Measurements from ENCODE around the gene CFAP46. TPM values are rescaled to one million over a fixed set of nuclear protein-coding genes. Genes with fewer than 3 reads are reported as not detected.

The CFAP46 gene
- under 0.01 TPM for total RNA-seq

DNA sequence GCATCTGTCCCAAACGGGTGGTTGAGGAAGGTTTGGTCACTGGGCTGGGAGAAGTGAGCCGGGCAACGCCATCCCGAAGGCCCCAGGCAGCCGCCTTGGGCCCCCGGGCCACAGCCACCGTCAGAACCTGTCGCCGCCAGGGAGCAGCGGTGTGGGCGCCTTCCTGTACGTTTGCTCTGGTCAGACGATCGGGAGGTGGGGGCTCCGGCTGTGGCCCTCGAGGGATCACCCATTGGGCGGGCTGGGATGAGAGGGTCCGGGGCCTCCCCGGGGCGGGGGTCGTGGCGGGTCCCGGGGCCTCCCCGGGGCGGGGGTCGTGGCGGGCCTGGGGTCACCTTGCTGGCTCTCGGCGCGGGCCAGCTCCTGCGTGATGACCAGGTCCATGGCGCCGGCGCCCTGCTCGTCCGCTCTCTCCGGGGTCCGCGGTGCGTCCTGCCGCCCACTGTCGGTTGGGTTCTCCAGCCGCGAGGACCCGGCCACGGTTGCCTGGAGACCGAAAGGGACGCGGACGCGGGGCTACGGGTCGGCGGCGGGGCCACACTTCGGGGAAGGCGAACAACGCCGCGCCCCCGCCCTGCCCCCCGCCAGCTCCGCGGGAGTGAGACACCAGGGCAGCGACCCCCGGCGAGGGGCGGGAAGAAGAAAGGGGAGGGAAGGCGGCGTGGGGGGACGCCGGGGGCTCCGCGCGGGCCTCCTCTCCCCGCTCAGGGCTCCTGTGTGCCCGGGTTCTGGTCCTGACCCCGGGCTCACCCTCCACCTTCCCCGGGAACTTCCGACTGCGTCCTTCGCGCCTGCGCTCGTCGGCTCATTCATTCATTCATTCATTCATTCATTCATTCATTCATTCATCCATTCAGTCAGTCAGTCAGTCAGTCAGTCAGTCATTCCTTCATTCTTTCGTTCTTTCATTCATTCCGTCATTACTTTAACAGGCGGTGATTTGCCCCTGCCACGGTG is at the start of gene CFAP46:
TSS of gene CFAP46 (minus strand) at position 470 of the 957 bp plus-strand sequence. CDS start at position 384, 86 bp downstream.
- peak in 2 of 3 donors; percentile 38 to 51 for DNase-seq (ENCODE audit: low read depth in 2 of 3, low spot score in 2 of 3)

- no peak for DNase-seq (ENCODE audit: low read depth in 2 of 3, low spot score in 2 of 3)
Observed at GRCh38 chr10:132991706-132992432, 49.5 kb upstream of the CFAP46 start.

DNA sequence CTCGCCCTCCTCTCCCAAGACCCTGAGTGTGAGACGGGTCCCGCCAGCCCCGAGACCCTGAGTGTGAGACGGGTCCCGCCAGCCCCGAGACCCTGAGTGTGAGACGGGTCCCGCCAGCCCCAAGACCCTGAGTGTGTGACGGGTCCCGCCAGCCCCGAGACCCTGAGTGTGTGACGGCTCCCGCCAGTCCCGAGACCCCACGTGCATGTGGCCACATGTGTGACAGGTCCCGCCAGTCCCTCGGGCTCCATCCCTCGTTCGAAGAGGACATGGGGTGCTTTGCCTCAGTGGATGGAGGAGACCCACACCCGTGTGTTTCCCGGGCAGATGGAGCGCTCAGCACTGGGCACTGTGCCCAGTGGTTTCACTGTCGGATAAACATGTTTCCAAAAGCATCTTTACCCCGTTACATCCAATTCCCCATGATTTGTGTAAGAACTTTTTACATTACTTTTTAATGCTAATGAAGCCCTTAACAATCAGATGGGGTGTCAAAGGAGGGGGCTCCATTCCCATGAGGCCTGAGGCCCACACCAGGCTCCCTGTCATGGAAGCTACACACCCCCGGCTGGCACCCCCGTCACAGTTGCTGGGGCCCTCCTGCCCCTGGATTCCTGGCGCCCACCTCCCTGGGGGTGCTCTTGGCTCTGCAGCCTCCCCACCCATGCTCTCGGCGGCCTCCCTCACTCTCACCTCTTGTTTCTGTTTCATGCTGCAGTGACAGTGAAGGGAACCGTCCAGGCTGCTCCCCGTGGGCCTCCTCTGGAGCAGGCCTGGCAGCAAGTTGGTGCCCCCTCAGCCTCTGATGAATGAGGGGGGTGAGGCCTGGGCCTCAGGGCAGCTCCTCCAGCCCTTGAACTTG is 48.5 kb upstream of the CFAP46 start:
- no peak for DNase-seq (ENCODE audit: low read depth in 2 of 3, low spot score in 2 of 3)

- DNase-seq (ENCODE audit: low read depth in 2 of 3, low spot score in 2 of 3) = no peak
Observed at GRCh38 chr10:132989476-132990415, 47.4 kb upstream of the CFAP46 start.

DNA sequence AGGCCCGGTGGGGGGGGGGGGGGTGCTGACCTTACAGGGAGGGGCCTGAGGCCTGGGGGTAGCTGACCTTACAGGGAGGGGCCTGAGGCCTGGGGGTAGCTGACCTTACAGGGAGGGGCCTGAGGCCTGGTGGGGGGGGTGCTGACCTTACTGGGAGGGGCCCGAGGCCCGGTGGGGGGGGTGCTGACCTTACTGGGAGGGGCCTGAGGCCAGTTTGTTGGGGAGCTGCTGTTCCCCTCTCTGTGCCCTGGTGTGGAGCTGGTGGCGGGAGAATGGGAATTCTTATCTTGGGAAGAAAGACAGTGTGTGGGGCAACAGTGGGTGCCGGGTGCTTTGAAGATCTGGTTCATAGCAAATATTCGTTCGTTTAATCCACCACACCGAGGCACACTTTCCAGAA is 46.6 kb upstream of the CFAP46 start:
- no peak for DNase-seq (ENCODE audit: low read depth in 2 of 3, low spot score in 2 of 3)

- DNase-seq (ENCODE audit: low read depth in 2 of 3, low spot score in 2 of 3) = peak in 2 of 3 donors; percentile 53 to 74
Observed at GRCh38 chr10:132987671-132988571, 45.6 kb upstream of the CFAP46 start.

DNA sequence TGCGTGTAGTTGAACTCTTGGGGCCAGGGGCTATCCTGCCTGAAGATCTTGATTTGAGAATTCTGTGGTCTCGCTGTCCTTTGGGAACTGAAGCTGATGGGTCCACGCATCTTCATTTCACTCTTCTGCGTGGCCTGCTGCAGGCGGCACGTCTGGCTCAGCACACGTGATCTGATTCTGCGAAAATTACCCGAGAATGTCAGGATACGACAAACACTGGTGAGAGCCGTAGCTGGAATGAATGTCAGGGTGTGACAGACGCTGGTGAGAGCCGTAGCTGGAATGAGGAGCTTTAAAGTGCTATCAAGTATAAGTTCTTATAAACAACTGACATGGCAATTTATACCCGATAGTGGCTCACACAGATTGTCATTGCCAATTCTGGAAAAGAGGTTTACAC is 44.6 kb upstream of the CFAP46 start:
- no peak for DNase-seq (ENCODE audit: low read depth in 2 of 3, low spot score in 2 of 3)

DNA sequence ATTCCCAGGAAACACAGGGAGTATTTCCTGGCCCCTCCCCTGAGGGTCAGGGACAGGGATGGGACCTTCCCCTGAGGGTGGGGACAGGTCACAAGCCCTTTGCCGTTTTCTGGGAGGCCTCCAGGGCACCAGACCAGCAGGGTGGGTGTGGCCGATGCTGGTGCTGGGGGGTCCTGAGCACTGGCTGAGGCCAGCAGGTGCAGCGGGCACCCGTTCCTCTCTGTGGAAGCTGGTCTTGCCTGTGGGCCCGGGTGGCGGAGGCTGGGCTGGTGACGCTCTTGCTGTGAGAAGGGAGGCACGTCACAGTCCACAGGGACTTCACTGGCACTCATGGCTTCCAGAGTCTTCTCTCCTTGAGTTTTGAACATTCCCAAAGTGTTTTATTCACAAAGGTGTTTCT is 44.2 kb upstream of the CFAP46 start:
- no peak for DNase-seq (ENCODE audit: low read depth in 2 of 3, low spot score in 2 of 3)

DNA sequence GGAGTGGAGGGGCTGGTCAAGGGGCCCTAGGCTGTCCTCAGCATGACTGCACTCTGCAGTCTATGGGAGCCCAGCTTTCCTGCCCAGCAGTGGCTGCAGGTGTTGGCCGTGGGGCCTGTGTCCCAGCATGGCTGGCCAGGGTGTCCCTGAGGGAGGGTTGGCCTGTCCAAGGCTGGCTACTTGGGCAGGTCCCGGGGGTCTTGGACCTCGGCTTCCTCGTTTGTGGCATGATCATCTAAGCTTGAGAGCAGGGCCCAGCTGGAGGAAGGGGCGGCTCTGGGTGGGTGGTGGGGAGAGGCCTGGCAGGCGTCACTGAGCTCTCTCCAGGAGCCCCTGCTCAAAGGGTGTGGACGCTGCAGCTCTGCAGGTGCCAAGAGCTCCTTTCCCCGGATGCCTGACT is 43.7 kb upstream of the CFAP46 start:
- no peak for DNase-seq (ENCODE audit: low read depth in 2 of 3, low spot score in 2 of 3)

- DNase-seq (ENCODE audit: low read depth in 2 of 3, low spot score in 2 of 3) = no peak
Observed at GRCh38 chr10:132985546-132985900, 43.2 kb upstream of the CFAP46 start.

GRCh38 chr10:132984801-132985545 is 42.6 kb upstream of the CFAP46 start:
- no peak for DNase-seq (ENCODE audit: low read depth in 2 of 3, low spot score in 2 of 3)

DNA sequence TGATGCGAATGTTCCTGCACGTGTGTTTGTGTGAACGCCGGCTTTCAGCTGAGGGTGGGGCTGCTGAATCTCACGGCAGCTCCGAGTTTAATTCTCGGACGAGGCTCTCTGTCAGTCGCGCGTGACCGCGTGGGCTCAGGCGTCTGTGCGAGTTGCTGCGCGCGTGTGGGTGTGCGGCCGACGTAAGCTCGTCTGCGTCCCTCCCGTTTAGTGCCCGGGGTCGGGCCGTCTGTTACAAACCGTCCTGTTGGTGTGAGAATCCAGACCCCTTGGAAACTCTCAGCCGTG is 41.6 kb upstream of the CFAP46 start:
- no peak for DNase-seq (ENCODE audit: low read depth in 2 of 3, low spot score in 2 of 3)

DNA sequence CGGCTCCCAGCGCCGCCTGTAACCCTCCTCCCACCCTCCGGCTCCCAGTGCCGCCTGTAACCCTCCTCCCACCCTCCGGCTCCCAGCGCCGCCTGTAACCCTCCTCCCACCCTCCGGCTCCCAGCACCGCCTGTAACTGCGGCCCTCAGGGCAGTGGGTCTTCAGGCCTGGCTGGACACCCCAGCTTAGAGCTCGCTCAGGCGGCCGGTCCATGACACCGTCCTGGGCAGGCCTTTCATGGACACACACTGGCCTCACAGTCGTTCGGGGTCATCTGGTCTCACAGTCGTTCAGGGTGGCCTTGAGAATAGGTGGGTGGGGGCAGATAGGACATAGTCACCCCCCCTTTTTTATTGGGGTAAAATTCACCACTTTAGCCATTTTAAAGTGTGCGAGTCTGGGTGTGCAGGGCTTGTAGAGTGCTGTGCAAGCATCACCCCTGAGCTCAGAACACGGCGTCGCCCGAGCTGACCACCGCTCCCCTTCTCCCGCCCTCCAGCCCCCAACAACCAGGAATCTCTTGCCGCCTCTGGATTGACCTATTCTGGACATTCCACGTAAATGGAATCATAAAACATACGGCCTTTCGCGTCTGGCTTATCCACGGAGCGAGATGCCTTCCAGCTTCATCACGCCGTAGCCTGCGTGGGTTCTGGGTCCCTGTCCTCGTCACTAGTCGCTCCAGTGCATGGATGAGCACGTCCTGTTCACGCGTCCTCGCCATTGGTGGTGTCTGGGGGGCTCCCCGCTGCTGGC is 41.1 kb upstream of the CFAP46 start:
- DNase-seq (ENCODE audit: low read depth in 2 of 3, low spot score in 2 of 3) = no peak

GRCh38 chr10:132982301-132982989 is 40.1 kb upstream of the CFAP46 start:
- DNase-seq (ENCODE audit: low read depth in 2 of 3, low spot score in 2 of 3) = no peak

GRCh38 chr10:132981746-132982145 is 39.4 kb upstream of the CFAP46 start:
- DNase-seq (ENCODE audit: low read depth in 2 of 3, low spot score in 2 of 3) = no peak

DNA sequence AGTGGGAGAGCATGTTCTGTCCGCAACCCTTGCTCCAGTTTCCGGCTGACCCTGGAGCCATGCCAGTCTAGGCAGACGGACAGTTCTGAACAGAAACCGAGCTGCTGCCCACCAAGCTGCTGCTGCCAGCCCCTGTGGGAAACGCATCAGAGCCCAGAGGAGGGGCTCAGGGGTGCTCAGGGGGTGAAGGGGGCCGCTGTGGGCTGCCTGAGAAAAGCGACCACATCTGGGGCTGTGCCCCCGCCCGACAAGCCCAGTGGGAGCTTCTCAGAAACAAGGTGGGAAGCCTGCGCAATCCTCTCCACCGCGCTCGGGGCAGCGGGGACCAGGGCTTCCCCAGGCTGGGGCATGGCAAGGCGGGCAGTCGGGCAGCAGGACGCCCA is 38.8 kb upstream of the CFAP46 start:
- no peak for DNase-seq (ENCODE audit: low read depth in 2 of 3, low spot score in 2 of 3)
